ENCODE results near the gene RGL1.

The RGL1 gene

DNA sequence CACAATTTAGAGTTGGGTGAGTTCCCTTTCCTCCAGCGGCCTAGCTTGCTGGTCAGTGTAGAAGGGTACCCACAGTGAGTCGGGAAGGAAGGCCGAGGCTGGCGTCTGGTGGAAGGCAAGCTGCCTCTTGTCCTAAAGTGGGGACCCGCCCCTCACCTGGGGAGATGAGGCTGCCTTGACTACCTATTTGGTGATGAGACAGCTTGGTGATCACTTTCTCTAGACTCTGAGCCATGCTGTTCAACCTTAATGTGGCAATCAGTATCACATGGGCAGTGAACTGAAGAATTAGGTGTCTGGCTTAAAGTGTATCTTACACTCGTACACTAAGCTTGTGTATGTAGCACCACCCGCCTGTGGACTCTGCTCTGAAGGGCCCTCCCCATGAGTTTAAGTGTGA, 131.9 kb downstream of the RGL1 start:
- H3K79me1 ChIP-seq (replicated peaks; ENCODE audit: low read length, poor library complexity, severe bottlenecking) = no peaks in the 10 kb centered on the region
- H3K4ac ChIP-seq (ENCODE audit: low read depth in 1 of 2, low read length in 2 of 2) = no peak overlapping the region
- no peaks in the 10 kb centered on the region for H3K27me3 ChIP-seq (ENCODE audit: control insufficient read depth in 1 of 2, insufficient read depth in 1 of 2, low read length in 2 of 2)
- peaks cover 3% of the 10 kb centered on the region for H3K4me1 ChIP-seq (ENCODE audit: control insufficient read depth, insufficient read depth, low read depth, low read length)
- no peak overlapping the region for H3K14ac ChIP-seq (ENCODE audit: low read length in 2 of 2)
- H3K18ac ChIP-seq (ENCODE audit: low read depth in 1 of 2, low read length in 2 of 2) = no peak overlapping the region
- H3K9ac ChIP-seq (ENCODE audit: low read length) = no peak overlapping the region
- H4K91ac ChIP-seq (ENCODE audit: low read length) = no peak overlapping the region
- no peak overlapping the region for H2AFZ ChIP-seq (ENCODE audit: low read depth, low read length)
- H3K9me3 ChIP-seq (ENCODE audit: control insufficient read depth, low read length) = no peaks in the 10 kb centered on the region
- no peak for DNase-seq
- H2BK120ac ChIP-seq (ENCODE audit: low read depth, low read length) = no peak overlapping the region
- no peaks in the 10 kb centered on the region for H3K36me3 ChIP-seq (ENCODE audit: control insufficient read depth in 1 of 2, insufficient read depth in 2 of 2, low read depth in 1 of 2, low read length in 2 of 2)
- no peak overlapping the region for H2BK5ac ChIP-seq (ENCODE audit: low read depth, low read length, poor library complexity, severe bottlenecking)
- no peak overlapping the region for H3K4me2 ChIP-seq (ENCODE audit: low read length, poor library complexity, severe bottlenecking)
- no peak overlapping the region for H3K27ac ChIP-seq (ENCODE audit: low read length, poor library complexity, severe bottlenecking)
- H3K23ac ChIP-seq (ENCODE audit: low read length in 2 of 2) = no peak overlapping the region
- no peak overlapping the region for H2BK12ac ChIP-seq (ENCODE audit: low read length in 2 of 2)
- H2BK15ac ChIP-seq (ENCODE audit: low read depth, poor library complexity, severe bottlenecking) = no peak overlapping the region
- H2AK5ac ChIP-seq (ENCODE audit: low read length, severe bottlenecking) = no peak overlapping the region
- WGBS = 85% methylated on average over 7 of the region's 7 CpGs
- no peak overlapping the region for H3K4me3 ChIP-seq (ENCODE audit: insufficient read depth in 1 of 2, low read depth in 1 of 2, low read length in 2 of 2)
- no peak overlapping the region for H4K8ac ChIP-seq (ENCODE audit: low read length)

DNA sequence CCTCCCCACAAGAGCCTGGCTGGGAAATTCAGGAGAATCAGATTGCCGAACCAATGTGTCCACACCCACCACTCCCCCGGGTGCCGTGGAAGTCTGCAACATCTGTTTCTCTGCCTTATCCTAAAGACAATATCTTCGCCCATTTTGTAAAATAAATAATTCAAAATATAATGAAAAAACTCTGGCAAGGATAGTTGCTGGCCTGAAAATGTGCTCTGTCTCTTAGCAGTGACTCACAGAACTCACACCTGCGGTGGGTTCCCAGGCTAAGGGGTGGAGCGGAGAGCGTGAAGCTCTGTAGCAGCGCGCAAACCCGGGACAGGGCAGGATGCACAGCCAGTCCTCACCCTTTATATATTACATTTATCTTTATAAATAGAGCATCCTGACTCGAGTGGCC, 132.7 kb downstream of the RGL1 start:
- Histone ChIP-seq H3K36me3 (ENCODE audit: control insufficient read depth in 1 of 2, insufficient read depth in 2 of 2, low read depth in 1 of 2, low read length in 2 of 2) (no peaks in the 10 kb centered on the region), H2BK12ac (ENCODE audit: low read length in 2 of 2) (no peak overlapping the region), H4K8ac (ENCODE audit: low read length) (no peak overlapping the region), H3K79me1 (replicated peaks; ENCODE audit: low read length, poor library complexity, severe bottlenecking) (no peaks in the 10 kb centered on the region), H3K18ac (ENCODE audit: low read depth in 1 of 2, low read length in 2 of 2) (no peak overlapping the region), H3K4me1 (ENCODE audit: control insufficient read depth, insufficient read depth, low read depth, low read length) (peaks cover under 1% of the 10 kb centered on the region), H3K27ac (ENCODE audit: low read length, poor library complexity, severe bottlenecking) (no peak overlapping the region), H2AFZ (ENCODE audit: low read depth, low read length) (no peak overlapping the region), H2AK5ac (ENCODE audit: low read length, severe bottlenecking) (no peak overlapping the region), H3K4ac (ENCODE audit: low read depth in 1 of 2, low read length in 2 of 2) (no peak overlapping the region), H3K9ac (ENCODE audit: low read length) (no peak overlapping the region), H2BK15ac (ENCODE audit: low read depth, poor library complexity, severe bottlenecking) (no peak overlapping the region), H3K23ac (ENCODE audit: low read length in 2 of 2) (no peak overlapping the region), H3K14ac (ENCODE audit: low read length in 2 of 2) (no peak overlapping the region), H3K4me3 (ENCODE audit: insufficient read depth in 1 of 2, low read depth in 1 of 2, low read length in 2 of 2) (no peak overlapping the region), H3K4me2 (ENCODE audit: low read length, poor library complexity, severe bottlenecking) (no peak overlapping the region), H2BK5ac (ENCODE audit: low read depth, low read length, poor library complexity, severe bottlenecking) (no peak overlapping the region), H3K9me3 (ENCODE audit: control insufficient read depth, low read length) (no peaks in the 10 kb centered on the region), H2BK120ac (ENCODE audit: low read depth, low read length) (no peak overlapping the region), H3K27me3 (ENCODE audit: control insufficient read depth in 1 of 2, insufficient read depth in 1 of 2, low read length in 2 of 2) (no peaks in the 10 kb centered on the region), H4K91ac (ENCODE audit: low read length) (no peak overlapping the region)
- DNase-seq = no peak
- WGBS = 97% methylated on average over 10 of the region's 11 CpGs

DNA sequence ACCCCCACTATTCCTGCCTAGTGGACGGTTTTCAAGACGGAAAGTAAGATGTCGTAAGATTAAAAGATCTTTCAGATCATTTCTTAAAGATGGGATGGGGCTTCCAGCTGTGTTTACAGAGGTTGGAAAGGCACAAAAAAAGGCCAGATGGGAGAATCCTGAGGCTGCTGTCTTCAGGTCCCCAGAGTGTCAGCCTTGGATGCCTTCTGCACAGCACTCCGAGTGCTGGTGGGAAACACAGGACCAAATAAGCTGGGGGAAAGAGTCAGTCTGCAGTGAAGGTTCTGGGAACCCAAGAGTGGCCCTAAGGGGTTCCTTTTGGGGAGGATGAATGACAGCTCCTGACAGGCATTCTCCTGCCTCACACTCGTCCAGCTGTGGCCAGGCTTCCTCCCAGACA, 136.1 kb downstream of the RGL1 start:
- H4K8ac ChIP-seq (ENCODE audit: low read length) = no peak overlapping the region
- H3K36me3 ChIP-seq (ENCODE audit: control insufficient read depth in 1 of 2, insufficient read depth in 2 of 2, low read depth in 1 of 2, low read length in 2 of 2) = no peaks in the 10 kb centered on the region
- H3K18ac ChIP-seq (ENCODE audit: low read depth in 1 of 2, low read length in 2 of 2) = no peak overlapping the region
- H2BK15ac ChIP-seq (ENCODE audit: low read depth, poor library complexity, severe bottlenecking) = no peak overlapping the region
- H2AFZ ChIP-seq (ENCODE audit: low read depth, low read length) = no peak overlapping the region
- H3K14ac ChIP-seq (ENCODE audit: low read length in 2 of 2) = no peak overlapping the region
- H2BK12ac ChIP-seq (ENCODE audit: low read length in 2 of 2) = no peak overlapping the region
- H3K4me3 ChIP-seq (ENCODE audit: insufficient read depth in 1 of 2, low read depth in 1 of 2, low read length in 2 of 2) = no peak overlapping the region
- no peak overlapping the region for H3K9ac ChIP-seq (ENCODE audit: low read length)
- no peak overlapping the region for H4K91ac ChIP-seq (ENCODE audit: low read length)
- no peak overlapping the region for H3K4me2 ChIP-seq (ENCODE audit: low read length, poor library complexity, severe bottlenecking)
- no peaks in the 10 kb centered on the region for H3K9me3 ChIP-seq (ENCODE audit: control insufficient read depth, low read length)
- no peak overlapping the region for H2BK120ac ChIP-seq (ENCODE audit: low read depth, low read length)
- H3K4ac ChIP-seq (ENCODE audit: low read depth in 1 of 2, low read length in 2 of 2) = no peak overlapping the region
- no peak overlapping the region for H3K23ac ChIP-seq (ENCODE audit: low read length in 2 of 2)
- no peaks in the 10 kb centered on the region for H3K27me3 ChIP-seq (ENCODE audit: control insufficient read depth in 1 of 2, insufficient read depth in 1 of 2, low read length in 2 of 2)
- no peaks in the 10 kb centered on the region for H3K79me1 ChIP-seq (replicated peaks; ENCODE audit: low read length, poor library complexity, severe bottlenecking)
- peaks cover 6% of the 10 kb centered on the region for H3K4me1 ChIP-seq (ENCODE audit: control insufficient read depth, insufficient read depth, low read depth, low read length)
- H3K27ac ChIP-seq (ENCODE audit: low read length, poor library complexity, severe bottlenecking) = no peak overlapping the region
- WGBS = 93% methylated on average over 5 of the region's 5 CpGs
- no peak for DNase-seq
- H2BK5ac ChIP-seq (ENCODE audit: low read depth, low read length, poor library complexity, severe bottlenecking) = no peak overlapping the region
- no peak overlapping the region for H2AK5ac ChIP-seq (ENCODE audit: low read length, severe bottlenecking)

DNA sequence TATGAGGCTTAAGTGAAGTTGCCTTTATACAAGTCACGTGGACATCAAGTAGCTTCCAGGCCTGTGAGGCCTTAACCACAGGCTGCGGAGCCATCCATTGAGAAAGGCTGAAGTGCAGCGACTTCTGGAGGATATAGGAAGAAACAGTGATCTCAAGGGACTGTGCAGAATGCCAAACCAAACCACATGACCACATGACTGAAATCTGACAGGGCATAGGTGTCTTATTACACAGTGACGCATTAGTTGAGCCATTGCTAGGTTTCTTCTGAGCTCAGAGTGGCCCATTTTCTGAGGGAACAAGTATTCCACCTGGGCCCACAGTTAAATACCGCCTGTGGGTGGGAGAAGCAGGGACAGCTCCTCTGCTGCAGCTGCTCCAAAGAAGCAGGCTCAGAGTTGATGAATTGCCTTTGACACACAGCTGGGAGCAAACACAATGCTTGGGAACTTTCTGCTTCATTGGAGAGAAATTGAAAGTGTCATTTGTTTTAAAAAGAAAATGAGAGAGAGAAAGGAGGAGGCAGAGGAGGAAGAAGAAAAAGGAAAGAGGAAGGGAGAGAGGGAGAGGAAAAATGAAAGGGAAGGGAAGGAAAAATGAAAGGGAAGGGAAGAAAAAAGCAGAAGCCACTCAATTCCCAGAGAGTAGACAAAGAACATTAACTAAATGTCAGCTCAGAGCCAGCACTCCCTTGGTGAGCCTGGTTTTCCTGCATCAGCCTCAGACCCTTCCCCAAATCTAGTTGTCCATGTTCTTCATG, 138.2 kb downstream of the RGL1 start:
- no peaks in the 10 kb centered on the region for H3K79me1 ChIP-seq (replicated peaks; ENCODE audit: low read length, poor library complexity, severe bottlenecking)
- H4K8ac ChIP-seq (ENCODE audit: low read length) = no peak overlapping the region
- H3K27me3 ChIP-seq (ENCODE audit: control insufficient read depth in 1 of 2, insufficient read depth in 1 of 2, low read length in 2 of 2) = no peaks in the 10 kb centered on the region
- DNase-seq = peak; percentile 99
- no peak overlapping the region for H3K9ac ChIP-seq (ENCODE audit: low read length)
- WGBS = 20% methylated on average over 5 of the region's 5 CpGs
- no peak overlapping the region for H2AK5ac ChIP-seq (ENCODE audit: low read length, severe bottlenecking)
- H3K4me3 ChIP-seq (ENCODE audit: insufficient read depth in 1 of 2, low read depth in 1 of 2, low read length in 2 of 2) = no peak overlapping the region
- no peak overlapping the region for H2BK5ac ChIP-seq (ENCODE audit: low read depth, low read length, poor library complexity, severe bottlenecking)
- no peaks in the 10 kb centered on the region for H3K9me3 ChIP-seq (ENCODE audit: control insufficient read depth, low read length)
- peak overlapping the region in 1 of 2 experiments; percentile 83 for H2BK12ac ChIP-seq (ENCODE audit: low read length in 2 of 2)
- no peak overlapping the region for H2AFZ ChIP-seq (ENCODE audit: low read depth, low read length)
- H3K14ac ChIP-seq (ENCODE audit: low read length in 2 of 2) = no peak overlapping the region
- H2BK15ac ChIP-seq (ENCODE audit: low read depth, poor library complexity, severe bottlenecking) = no peak overlapping the region
- no peak overlapping the region for H3K23ac ChIP-seq (ENCODE audit: low read length in 2 of 2)
- peak overlapping the region; percentile 49 for H3K27ac ChIP-seq (ENCODE audit: low read length, poor library complexity, severe bottlenecking)
- H4K91ac ChIP-seq (ENCODE audit: low read length) = no peak overlapping the region
- H3K4me1 ChIP-seq (ENCODE audit: control insufficient read depth, insufficient read depth, low read depth, low read length) = peaks cover 6% of the 10 kb centered on the region
- peak overlapping the region in 1 of 2 experiments; percentile 46 for H3K18ac ChIP-seq (ENCODE audit: low read depth in 1 of 2, low read length in 2 of 2)
- H3K4me2 ChIP-seq (ENCODE audit: low read length, poor library complexity, severe bottlenecking) = no peak overlapping the region
- no peak overlapping the region for H2BK120ac ChIP-seq (ENCODE audit: low read depth, low read length)
- H3K36me3 ChIP-seq (ENCODE audit: control insufficient read depth in 1 of 2, insufficient read depth in 2 of 2, low read depth in 1 of 2, low read length in 2 of 2) = no peaks in the 10 kb centered on the region
- no peak overlapping the region for H3K4ac ChIP-seq (ENCODE audit: low read depth in 1 of 2, low read length in 2 of 2)

Measured in mesenchymal stem cell (in vitro differentiated cells and primary cell).